GM18519 (cell line): ENCODE measurements around the gene KCNN3.

Experiments
- ATAC-seq: cut with Tn5 transposase; IDR thresholded peaks from one replicate; pipeline ENCODE4 v1.9.1; 2021; ENCODE audit warnings: mild to moderate bottlenecking, moderate library complexity; ENCODE audit not compliant: unreplicated experiment, low FRiP score

Gene KCNN3

DNA sequence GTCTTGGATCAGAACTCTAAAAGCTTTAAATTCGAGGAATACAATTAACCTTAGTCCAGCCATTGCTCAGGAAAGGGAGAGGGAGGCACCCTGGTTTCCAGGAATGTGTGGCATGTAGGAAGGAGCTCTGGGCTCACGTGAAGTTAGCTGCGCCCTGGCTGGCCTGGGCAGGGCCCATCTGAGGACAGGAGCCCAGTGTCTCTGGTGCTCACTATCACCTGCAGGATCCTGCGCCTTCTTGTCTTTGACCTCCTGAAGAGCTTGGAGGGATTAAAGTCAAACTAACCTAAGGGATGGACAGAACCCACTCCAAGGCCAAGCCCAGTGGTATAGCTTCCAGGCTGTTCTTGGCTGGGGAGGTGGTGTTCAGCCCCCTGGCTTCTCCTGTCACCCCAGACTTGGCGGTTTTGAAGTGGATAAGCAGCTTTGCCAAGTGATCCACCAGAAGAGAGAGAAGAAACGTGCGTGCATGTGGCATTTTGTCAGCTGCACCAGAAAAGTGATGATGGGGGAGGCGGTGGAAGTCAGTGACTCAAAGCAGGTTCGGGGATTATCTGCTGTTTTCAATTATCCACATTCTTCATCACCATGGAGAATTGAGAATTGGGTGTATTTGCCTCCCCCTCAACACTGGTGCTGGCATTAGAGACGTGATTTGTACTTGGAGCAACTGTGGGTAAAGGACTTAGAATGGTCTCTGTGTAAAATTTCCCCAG, 11.9 kb upstream of the KCNN3 start:
- ATAC-seq, result no peak

DNA sequence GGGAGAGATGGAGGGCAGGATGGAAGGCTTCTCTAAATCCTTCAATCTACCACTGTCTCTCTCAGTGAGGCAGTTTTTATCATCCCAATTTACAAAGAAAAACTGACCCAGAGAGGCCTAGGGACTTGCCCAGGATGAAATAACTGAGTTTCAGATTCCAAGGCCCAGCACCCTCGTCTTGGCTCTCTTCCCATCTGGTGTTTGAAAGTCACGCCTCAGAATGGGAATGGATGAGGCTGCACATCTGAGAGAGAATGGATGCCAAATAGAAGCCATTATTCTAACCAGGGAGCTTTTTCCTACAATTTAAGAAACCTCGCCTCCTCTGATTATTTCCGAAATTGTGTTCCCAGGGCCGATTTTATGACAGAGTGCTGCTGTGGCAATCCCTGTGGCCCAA, 10.6 kb upstream of the KCNN3 start:
- ATAC-seq, result no peak

DNA sequence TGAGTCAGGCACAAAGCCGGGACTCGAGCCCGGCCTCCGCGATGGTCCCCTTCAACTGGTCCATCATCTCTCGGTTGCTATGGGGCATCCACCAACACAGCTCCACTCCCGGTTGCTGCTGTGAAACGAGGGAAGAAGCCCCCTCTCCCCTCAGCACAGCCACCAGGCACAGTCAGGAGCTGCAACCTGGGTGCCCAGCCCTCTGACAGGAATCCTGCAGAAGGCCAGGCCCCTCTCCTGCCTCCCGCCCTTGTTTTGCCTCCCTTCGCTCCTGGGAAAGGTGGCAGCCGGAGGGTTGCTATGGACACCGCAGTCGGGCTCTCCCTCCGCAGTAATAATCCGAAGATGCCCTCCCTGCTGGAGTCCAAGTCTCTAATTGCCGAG, 8.9 kb upstream of the KCNN3 start:
- ATAC-seq, result no peak

DNA sequence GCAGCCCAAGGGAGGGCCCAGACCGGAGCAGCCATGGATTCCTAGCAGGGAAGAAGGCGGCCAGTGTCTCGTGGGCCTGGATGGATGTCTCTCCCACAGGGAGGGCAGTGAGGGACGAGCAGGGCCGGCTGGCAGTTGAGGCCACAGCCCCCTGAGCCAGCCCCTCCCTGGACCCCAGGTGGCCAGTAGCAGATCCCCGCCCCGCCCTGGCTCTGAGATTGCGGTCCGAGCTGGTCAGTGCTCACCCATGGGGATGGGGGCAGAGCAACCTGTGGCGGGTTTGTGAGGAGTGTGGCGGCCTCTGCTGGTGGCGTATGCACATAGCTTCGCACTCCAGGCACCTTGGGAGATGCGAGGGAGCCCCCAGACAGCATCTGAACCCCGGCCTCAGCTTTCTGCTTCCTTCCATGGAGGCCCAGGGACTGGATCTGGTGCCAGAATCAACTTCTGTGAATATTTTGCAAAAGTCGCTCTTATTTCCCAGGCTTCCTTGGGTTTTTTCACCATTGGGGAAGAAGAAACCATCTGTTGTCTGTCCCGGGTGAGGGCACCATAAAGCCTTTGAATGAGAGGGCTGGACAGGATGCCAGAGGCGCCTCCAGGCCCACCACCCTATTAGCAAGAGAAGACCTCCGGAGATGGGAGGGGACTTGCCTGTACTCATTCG, 8.4 kb upstream of the KCNN3 start:
- ATAC-seq, result no peak

DNA sequence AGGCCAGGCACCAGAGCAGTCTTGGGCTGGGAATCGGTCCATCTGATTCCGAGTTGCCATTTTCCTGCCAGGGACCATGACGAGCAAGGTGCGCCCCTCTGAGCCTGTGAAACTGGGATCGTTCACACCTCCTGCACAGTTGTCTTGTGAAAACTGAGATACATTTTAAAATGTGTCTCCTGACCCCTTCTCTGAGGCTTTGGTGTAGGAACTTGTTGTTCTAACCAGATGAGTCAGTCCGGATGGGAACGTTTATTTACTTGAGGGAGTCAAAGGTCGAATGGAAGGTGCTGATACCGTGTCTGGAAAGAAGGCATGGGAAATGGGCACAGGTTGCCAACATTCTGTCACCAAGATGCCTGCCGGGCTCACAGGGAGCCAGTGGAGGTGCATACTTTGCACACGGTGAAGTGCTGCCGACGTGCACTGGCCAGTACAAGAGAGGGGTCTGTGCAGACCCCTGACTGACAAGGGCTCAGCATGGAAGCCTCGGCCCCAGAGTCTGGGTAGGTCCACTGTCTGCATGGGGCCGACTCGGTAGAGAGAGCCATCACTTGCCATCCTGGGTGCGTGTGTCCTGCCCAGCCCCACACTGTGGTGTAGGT, 7.4 kb upstream of the KCNN3 start:
- no peak for ATAC-seq

DNA sequence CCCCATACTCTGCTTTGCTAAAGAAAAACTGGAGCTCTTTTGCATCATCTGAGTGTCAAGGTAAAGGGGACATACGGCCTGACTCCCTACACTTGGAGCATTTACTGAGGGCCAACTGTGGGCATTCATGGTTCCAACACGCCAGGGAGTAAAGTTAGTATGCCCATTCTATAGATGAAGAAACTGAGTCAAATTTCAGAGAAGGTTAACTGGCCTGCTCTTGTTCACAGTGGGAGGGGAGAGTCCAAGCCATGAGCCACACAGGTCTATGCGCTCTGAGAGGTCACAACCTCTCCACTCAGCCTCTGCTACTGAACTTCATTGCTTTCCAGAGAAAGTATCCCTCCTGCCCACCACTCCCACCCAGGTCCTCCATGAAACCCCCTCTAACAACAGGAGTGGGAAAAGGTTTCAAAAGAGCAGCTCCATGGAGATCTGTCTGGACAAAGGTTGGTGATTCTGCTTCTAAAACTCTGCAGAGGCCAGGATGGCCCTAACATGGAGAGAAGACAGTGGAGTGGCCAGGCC, 6.8 kb upstream of the KCNN3 start:
- ATAC-seq, result no peak

DNA sequence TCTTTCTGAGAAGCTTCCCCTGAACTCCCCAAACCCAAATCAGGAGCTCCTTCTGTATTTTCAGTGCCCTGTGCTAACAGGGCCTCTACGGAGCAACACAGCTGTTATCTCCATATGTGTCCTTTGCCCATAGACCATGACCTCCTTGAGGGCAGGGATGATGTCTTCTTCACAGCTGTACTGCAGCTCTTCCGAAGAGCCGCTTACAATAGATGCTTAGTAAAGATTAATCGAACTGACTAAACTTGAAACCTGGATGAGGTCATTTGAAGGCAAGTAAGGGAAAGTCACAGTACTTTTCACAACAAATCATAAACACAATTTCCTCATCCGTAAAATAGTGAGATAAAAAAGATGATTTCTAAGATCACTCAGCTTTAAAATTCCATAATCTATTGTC, 4.4 kb upstream of the KCNN3 start:
- no peak for ATAC-seq

DNA sequence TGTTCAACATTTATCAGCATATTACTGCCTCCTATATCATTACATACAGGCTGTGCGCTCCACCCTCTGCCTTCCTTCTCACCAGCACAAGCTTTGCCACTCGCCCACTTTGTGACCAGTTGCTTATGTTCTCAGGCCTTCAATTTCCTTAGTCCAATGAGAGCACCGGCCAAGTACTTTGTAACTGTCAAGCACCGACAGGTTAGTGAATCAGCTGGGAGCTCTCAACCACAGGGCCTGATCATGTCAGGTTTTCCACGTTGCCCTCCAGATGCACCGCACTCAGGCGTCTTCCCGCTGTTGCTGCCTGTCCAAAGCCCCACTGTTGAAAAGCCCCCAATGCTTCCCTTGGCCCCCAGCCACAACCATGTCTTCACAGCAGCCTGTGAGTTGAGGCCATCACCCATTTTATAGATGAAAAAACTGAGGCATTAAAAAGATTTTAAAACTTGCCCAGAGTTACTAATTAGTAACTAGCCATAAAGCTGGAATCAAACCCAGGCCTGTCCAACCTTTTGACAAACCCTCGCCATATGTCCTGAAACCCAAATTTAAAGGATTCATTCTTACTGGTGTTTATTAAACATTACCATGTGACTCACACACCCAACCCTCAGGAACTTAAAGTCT, 3.4 kb upstream of the KCNN3 start:
- ATAC-seq, result no peak

DNA sequence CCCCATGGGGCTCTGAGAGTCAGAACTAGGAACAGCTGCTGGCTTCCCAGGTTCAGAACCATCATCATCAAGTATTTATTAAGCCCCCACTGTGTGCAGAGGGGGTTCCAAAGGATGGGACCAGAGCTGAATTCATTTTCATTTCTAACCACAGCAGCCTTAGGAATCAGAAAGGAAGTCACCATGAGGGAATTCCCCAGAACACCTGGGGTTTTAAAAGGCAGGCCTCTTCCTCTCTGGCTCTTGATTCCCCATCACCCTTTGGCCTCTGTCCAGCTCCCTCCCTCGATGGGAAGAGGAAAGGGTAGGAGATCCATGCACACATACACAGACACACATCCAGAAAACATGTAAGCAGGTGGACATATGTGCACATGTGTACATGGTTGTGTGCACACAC, 1.3 kb upstream of the KCNN3 start:
- no peak for ATAC-seq

DNA sequence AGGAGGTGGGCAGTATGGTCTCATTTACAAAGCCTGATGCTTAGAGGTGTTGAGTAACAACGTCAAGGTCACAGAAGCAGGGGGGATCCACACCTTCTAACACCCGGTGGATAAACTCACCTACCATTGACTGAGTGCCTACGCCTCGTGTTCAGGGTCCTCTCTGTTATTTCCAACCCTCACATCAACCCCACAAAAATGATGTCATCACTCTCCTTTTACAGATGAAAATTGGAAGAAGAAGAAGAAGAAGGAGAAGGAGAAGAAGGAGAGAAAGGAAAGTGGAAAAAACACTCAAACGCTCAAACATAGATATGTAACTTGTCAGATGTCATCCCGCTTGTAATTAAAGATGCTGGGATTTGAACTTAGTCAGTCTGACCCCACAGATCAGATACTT, 653 bp upstream of the KCNN3 start:
- ATAC-seq, result no peak

DNA sequence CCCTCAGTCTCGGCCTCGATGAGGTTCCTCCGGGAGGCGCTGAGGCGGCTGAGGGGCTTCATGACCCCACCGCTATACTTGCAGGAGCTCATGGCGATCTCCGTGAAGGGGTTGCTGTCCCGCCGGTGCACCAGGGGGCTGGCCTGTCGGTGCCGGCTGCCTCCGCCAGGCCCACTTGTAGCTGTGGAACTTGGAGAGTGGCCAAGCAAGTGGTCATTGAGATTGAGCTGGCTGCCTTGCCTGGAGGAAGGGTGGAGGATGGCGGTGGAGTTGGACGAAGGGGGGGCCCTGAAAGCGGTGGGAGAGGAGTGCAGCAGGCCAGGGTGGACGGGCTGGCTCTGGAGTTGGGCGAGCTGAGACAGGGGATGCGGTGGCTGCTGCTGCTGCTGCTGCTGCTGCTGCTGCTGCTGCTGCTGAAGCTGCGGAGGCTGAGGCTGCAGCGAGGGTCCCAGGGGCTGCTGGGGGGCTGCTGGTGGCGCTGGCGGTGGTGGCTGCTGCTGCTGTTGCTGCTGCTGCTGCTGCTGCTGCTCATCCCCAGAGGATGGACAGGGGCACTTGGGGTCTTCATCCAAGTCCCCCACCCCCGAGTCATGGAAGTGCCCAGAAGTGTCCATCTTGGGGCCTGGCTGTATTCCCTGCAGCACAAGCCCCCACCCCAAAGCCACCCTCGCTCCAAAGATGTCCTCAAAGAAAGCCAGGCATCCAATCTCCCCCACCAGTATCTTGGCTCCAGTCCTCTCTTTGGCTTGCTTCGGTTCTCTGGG, 548 bp downstream of the KCNN3 start:
- no peak for ATAC-seq

DNA sequence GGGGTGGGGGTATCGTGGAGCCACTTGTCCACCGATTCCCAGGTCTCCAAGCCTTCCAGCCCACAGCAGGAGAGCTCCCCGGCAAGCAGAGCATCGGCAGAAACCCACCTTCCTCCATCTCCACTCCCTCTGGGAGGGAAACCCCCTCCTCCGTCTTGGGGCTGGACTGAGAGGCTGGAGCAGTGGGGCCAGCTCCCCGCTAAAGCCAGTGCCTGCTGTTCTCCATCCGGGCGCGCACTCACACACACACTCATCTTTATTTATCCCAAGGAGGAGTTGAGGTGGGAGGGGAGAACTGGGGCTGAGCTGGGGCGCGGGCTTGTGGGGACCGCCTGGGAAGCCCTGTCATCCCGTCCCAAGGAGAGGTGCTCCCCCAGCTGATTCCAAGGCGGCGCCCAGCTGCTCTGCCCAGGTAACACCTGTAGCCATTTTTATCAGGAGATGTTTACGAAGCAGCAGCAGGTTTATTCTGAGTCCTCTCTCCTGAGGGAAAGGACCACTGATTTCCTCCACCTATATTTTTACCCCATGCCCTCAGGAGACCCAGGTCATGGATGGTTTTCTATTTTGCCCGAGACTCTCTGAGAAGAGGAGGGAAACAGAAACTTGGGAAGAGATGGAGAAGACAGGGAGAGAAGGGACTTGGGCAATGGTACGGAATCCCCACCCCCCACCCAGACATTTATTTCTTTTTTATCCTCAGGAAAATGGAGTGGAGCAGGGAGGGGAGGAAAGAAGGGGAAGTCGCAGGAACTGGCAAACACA, 2.1 kb downstream of the KCNN3 start:
- ATAC-seq, result no peak

DNA sequence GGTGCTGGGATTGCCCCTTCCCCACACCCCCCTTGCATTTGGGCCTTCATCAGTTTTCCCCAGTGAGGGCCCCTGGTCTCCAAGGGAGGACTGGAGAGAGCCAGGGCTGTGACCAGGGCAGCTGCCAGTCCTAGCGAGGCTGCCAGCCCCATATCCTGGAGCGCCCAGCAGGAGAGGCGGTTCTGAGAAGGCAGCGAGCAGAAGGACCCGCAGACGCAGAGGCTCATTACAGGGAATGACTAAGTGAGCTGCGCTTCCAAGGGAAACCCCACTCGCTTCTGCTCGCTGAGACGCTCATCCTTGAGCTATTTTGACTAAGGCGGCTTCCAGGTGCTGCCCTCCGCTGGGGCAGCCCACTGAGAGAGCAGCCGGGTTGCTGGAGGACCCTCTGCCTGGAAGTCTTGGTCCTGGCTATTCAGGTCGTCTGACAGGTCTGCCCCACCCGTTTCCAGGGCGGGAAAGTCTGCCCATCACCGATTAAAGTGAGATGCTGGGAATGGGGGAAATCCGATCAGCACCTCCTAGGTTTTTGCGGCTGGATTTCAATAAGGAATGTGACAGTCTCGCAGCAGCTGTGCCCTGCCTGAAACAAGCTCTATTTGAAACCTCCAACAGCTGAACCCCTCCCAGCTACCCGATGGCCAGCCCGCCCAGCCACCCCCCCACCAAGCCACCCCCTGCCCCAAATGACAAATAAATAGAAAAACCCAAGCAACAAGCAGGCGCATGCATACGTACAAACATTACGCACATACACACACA, 2.8 kb downstream of the KCNN3 start:
- ATAC-seq, result no peak

DNA sequence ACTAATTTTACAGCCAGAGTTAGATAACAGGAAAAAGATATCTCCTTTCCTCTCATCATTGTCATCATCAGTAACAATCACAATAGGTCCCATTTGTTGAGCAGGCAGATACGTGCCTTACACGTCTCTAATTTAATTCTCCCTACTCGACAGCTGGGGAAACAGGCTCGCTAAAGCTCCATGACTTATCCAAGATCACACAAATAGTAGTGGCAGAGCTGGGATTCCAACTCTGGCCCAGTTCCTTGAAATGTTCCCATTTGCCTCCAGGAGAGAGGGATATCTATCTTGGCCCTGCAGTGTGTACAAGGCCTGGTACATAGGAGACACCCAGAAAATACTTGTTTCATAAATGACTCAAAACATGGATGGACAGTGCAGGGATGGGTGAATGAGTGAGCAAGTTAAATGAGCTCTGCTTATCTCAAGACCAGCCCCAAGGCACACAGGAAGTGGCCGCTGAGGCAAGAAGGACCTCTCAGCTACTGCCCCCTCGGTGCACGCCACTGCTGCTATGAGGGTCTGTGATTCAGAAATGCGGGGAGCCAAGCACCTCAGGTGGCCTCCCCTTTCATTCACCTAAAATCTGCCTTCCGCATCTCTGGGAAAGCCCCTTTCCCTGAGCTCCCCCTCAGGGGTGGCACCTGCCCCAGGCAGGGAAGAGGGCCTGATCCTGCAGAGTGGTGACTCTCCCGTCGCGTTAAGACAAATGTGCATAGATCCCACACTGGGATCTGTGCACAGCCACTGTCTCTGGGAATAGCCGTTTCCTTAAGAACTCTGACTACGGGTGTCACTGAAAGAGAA, 3.6 kb downstream of the KCNN3 start:
- no peak for ATAC-seq

DNA sequence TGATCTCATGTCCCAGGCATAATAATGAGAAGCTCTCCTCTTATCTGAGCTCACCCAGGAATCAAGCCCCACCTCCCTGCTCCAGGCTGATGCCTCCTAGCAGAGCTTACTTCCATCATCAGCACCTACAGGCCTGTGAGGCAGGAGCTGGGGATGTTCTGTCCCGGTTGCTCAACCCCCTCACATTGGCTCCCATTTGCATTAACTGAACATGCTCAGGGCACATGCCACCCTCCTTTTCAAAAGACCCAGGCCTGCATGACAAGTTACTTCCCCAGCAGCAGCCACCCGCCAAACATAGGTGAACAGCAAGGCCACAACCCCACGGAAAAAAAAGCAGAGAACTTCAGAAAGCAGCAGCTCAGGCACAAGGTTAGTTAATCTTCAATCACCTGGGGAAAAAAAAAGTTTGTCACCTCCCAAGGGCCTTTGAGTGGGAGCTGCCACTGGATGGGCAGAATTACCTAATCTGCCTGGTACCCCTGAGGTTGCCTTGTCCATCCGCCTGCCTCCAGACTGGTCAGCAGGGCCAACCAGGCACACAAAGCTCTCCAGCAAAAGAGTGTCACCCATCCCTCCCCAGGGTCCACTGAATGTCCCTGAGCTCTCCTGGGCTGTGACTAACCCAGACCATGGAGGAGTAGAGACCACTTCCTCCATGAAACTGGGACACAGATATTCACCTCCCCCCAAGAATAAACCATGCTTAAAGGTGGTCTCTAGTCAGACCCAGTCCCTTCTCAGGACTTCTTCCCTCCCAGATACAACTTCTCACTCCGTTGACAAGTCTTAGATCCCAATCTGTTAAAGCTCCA, 4.4 kb downstream of the KCNN3 start:
- ATAC-seq, result no peak

DNA sequence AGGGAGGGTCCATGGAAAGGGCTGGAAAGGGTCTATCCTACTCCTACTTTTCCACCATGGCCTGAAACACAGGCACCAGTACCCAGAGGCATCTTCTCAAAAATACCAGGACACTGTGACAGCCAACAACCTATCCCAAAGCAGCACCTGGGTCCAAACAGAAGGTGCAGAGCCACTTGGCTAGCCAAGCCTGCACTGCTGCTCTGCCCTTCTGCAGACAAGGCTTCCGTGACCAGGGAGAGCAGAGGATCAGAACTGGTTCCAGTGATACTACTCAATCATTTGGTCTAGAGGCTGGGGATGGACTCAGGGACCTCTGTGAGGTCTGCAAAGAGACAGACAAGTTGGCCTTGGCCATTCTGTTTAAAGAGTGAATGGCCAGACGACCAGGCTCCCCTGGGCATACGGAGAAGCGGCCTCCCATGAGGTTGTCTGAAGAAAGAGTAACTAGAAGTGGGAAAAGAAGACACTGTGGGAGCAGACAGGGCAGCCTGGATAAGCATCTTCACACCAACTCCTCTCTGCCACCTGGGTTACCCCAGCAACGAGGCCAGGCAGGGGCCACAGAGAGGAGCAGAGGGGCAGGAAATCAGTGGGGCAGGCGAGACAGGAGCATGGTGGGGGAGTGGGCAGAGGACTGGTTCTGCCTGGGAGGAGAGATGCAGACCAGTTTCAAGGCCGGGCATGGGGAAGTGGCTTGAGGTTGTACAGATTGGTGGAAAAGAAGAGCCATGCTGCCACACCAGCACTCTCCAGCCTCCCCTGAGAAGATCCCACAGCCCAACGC, 5.7 kb downstream of the KCNN3 start:
- no peak for ATAC-seq
